H1 (cell line): Measurements from ENCODE around the gene MAML3. TPM values are rescaled to one million over a fixed set of nuclear protein-coding genes. Genes with fewer than 3 reads are reported as not detected.

ENCODE experiments used
- ASH2L ChIP-seq: fragments of 200-600, 300-600 bp; sonication (generic); IDR thresholded peaks from one replicate; pipeline ENCODE4 v1.7.1; 2017; ENCODE audit warnings: low read length
- CHD1 ChIP-seq: IDR thresholded peaks from 2 replicates; pipeline ENCODE4 v1.6.1; 2012; ENCODE audit warnings: low read depth, low read length, improper control_type of control experiment
- HDAC2 ChIP-seq, 2 experiments: fragments of 300-600 bp in 1 of 2; sonication (generic) in 1 of 2; IDR thresholded peaks; 2 replicates each; pipeline ENCODE4 v1.6.1; 2011 to 2012; ENCODE audit warnings: low read depth in 2 of 2, low read length in 2 of 2, mild to moderate bottlenecking in 2 of 2, moderate library complexity in 2 of 2, borderline replicate concordance in 1 of 2, inconsistent platforms in 1 of 2
- polyA plus RNA-seq, 7 experiments: library from polyadenylated mRNA; depleted of rRNA in 3 of 7; stranded (reverse) in 5 of 7; unstranded in 2 of 7; fragments of >200 nt in 5 of 7; fragments of 200-250 nt in 2 of 7; gene quantifications; 1 replicate in 5 of 7; 2 replicates in 1 of 7; 4 replicates in 1 of 7; pipeline versions ENCODE4 v1.2.1 to v1.2.3, GENCODE V29; 2011 to 2013; ENCODE audit warnings: missing spikeins in 2 of 7, mixed read lengths in 2 of 7
- total RNA-seq: library from RNA; stranded (reverse); fragmentation: NEBNext Ultra II Directional; extraction: Animal tissue kit (Norgen Biotek cat#: 25700); gene quantifications from 2 replicates; pipeline ENCODE4 v1.2.1, GENCODE V29; 2021
- TF ChIP-seq, protein P1 (sequence below): fragments of 300-600 bp; sonication (generic); IDR thresholded peaks from 2 replicates; pipeline ENCODE4 v1.7.1; 2012; ENCODE audit warnings: low read length, moderate library complexity, mild to moderate bottlenecking, inconsistent platforms; ENCODE audit not compliant: insufficient replicate concordance
- TF ChIP-seq, protein P2 (sequence below): IDR thresholded peaks from 2 replicates; pipeline ENCODE4 v1.6.1; 2012; ENCODE audit warnings: low read length, inconsistent platforms

Gene MAML3
- total and polyA plus RNA-seq, 2 of the 8 experiments (the other 6 are each of a cell fraction or from before 2014, with no cell fraction given): 2.1 to 5.7 TPM

DNA sequence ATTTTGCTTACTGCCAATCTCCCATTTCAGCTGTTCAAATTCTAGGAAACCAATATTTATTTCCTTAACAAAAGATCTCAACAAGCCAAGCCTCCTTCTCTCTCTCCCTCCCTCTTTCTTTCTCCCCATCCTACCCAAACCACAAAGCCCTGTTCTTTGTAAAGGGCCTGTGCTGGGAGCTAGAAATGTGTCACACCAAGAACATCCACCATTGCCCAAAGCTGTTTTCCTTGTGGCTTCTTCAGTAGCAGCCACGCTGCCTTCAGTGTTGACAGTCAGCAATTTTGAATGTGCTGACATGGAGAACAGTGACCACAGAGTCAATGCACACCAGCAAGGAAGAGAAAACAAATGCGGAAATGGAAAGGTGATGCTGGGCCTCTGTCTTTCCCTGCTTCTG is 203.0 kb downstream of the MAML3 start (continued):
- TF ChIP-seq, protein P1, sequence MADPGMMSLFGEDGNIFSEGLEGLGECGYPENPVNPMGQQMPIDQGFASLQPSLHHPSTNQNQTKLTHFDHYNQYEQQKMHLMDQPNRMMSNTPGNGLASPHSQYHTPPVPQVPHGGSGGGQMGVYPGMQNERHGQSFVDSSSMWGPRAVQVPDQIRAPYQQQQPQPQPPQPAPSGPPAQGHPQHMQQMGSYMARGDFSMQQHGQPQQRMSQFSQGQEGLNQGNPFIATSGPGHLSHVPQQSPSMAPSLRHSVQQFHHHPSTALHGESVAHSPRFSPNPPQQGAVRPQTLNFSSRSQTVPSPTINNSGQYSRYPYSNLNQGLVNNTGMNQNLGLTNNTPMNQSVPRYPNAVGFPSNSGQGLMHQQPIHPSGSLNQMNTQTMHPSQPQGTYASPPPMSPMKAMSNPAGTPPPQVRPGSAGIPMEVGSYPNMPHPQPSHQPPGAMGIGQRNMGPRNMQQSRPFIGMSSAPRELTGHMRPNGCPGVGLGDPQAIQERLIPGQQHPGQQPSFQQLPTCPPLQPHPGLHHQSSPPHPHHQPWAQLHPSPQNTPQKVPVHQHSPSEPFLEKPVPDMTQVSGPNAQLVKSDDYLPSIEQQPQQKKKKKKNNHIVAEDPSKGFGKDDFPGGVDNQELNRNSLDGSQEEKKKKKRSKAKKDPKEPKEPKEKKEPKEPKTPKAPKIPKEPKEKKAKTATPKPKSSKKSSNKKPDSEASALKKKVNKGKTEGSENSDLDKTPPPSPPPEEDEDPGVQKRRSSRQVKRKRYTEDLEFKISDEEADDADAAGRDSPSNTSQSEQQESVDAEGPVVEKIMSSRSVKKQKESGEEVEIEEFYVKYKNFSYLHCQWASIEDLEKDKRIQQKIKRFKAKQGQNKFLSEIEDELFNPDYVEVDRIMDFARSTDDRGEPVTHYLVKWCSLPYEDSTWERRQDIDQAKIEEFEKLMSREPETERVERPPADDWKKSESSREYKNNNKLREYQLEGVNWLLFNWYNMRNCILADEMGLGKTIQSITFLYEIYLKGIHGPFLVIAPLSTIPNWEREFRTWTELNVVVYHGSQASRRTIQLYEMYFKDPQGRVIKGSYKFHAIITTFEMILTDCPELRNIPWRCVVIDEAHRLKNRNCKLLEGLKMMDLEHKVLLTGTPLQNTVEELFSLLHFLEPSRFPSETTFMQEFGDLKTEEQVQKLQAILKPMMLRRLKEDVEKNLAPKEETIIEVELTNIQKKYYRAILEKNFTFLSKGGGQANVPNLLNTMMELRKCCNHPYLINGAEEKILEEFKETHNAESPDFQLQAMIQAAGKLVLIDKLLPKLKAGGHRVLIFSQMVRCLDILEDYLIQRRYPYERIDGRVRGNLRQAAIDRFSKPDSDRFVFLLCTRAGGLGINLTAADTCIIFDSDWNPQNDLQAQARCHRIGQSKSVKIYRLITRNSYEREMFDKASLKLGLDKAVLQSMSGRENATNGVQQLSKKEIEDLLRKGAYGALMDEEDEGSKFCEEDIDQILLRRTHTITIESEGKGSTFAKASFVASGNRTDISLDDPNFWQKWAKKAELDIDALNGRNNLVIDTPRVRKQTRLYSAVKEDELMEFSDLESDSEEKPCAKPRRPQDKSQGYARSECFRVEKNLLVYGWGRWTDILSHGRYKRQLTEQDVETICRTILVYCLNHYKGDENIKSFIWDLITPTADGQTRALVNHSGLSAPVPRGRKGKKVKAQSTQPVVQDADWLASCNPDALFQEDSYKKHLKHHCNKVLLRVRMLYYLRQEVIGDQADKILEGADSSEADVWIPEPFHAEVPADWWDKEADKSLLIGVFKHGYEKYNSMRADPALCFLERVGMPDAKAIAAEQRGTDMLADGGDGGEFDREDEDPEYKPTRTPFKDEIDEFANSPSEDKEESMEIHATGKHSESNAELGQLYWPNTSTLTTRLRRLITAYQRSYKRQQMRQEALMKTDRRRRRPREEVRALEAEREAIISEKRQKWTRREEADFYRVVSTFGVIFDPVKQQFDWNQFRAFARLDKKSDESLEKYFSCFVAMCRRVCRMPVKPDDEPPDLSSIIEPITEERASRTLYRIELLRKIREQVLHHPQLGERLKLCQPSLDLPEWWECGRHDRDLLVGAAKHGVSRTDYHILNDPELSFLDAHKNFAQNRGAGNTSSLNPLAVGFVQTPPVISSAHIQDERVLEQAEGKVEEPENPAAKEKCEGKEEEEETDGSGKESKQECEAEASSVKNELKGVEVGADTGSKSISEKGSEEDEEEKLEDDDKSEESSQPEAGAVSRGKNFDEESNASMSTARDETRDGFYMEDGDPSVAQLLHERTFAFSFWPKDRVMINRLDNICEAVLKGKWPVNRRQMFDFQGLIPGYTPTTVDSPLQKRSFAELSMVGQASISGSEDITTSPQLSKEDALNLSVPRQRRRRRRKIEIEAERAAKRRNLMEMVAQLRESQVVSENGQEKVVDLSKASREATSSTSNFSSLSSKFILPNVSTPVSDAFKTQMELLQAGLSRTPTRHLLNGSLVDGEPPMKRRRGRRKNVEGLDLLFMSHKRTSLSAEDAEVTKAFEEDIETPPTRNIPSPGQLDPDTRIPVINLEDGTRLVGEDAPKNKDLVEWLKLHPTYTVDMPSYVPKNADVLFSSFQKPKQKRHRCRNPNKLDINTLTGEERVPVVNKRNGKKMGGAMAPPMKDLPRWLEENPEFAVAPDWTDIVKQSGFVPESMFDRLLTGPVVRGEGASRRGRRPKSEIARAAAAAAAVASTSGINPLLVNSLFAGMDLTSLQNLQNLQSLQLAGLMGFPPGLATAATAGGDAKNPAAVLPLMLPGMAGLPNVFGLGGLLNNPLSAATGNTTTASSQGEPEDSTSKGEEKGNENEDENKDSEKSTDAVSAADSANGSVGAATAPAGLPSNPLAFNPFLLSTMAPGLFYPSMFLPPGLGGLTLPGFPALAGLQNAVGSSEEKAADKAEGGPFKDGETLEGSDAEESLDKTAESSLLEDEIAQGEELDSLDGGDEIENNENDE: no peak
- TF ChIP-seq HDAC2 (IDR thresholded peaks at IDR 0.05; ENCODE audit: borderline replicate concordance in 1 of 2, low read depth in 2 of 2, low read length in 2 of 2) (no peak), ASH2L (no peak), CHD1 (no peak)
- TF ChIP-seq, protein P2, sequence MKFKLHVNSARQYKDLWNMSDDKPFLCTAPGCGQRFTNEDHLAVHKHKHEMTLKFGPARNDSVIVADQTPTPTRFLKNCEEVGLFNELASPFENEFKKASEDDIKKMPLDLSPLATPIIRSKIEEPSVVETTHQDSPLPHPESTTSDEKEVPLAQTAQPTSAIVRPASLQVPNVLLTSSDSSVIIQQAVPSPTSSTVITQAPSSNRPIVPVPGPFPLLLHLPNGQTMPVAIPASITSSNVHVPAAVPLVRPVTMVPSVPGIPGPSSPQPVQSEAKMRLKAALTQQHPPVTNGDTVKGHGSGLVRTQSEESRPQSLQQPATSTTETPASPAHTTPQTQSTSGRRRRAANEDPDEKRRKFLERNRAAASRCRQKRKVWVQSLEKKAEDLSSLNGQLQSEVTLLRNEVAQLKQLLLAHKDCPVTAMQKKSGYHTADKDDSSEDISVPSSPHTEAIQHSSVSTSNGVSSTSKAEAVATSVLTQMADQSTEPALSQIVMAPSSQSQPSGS: no peak
